Testis (tissue), 2 donors: ENCODE measurements around the gene FAM222B.

Experiments used
- CTCF ChIP-seq, 3 experiments: fragments of 450-650 bp in 2 of 3; fragments of 200-600 bp in 1 of 3; sonication (generic) in 1 of 3; IDR thresholded peaks; one replicate each; pipeline ENCODE4 v1.5.1; 2016 to 2019; ENCODE audit warnings: antibody characterized with exemption in 3 of 3, mild to moderate bottlenecking in 2 of 3, moderate library complexity in 1 of 3
- POLR2A ChIP-seq: fragments of 450-650 bp; IDR thresholded peaks from one replicate; pipeline ENCODE4 v1.6.1; 2017; ENCODE audit warnings: antibody characterized with exemption, mild to moderate bottlenecking, moderate library complexity

GRCh38 chr17:28725660-28726225 is 116.8 kb downstream of the FAM222B start:
- TF ChIP-seq POLR2A (no peak), CTCF (IDR thresholded peaks at IDR 0.05) (no peak)
